ENCODE data around the gene CD79A.

Gene CD79A

GRCh38 chr19:41924151-41925145, 47.4 kb downstream of the CD79A start:
- Mint-ChIP-seq H3K27ac (ENCODE audit: low read depth) (no peak overlapping the region), H3K36me3 (ENCODE audit: insufficient read depth) (peaks cover 6% of the 10 kb centered on the region), H3K9me3 (no peaks in the 10 kb centered on the region), H3K4me3 (no peak overlapping the region), H3K27me3 (peaks cover 27% of the 10 kb centered on the region), H3K4me1 (peaks cover 20% of the 10 kb centered on the region)
- ATAC-seq (replicated peaks; ENCODE audit: extremely low read depth, poor library complexity, severe bottlenecking) (no peak), DNase-seq (ENCODE audit: low spot score in 2 of 2) (no peak)

DNA sequence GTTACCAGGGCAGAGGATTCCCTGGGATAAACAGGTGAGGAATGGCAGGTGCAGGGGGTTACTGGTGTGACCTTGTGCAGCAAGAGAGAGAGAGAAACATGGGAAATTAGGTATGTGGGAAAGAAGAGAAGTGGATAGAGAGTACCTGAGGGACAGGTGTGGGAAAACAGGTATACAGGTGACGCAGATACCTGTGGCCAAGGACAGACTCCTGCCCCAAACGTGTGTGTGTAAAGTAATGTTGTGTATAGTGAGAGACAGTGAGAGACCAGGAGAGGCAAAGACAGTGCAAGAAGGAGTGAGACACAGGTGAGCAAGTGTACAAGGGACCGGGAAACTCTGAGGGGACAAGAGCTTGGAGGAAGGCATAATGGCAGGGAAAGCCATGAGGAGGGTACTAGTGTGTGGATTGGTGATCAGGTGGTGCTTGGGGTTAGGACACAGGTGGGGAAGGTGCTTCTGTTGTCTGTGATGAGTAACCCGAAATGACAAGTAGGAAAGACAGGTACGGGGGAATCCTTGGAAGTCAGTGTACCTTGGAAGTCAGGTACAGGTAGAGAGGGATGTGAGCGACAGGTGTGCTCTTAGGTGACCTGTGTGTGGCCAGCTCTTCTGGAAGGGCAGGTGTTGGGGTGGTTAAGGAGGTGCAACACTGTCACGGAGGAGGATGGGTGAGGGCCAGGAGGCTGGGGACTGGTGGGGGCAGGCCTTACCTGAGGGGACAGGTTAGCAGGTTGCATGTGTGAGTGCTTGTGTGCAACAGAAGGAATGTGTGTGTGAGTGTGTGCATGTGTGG, 48.3 kb downstream of the CD79A start:
- ATAC-seq (replicated peaks; ENCODE audit: extremely low read depth, poor library complexity, severe bottlenecking) (no peak), DNase-seq (ENCODE audit: low spot score in 2 of 2) (no peak)
- Mint-ChIP-seq H3K36me3 (ENCODE audit: insufficient read depth) (peaks cover 6% of the 10 kb centered on the region), H3K4me3 (no peak overlapping the region), H3K4me1 (peaks cover 26% of the 10 kb centered on the region), H3K27ac (ENCODE audit: low read depth) (no peak overlapping the region), H3K9me3 (no peaks in the 10 kb centered on the region), H3K27me3 (peaks cover 27% of the 10 kb centered on the region)

DNA sequence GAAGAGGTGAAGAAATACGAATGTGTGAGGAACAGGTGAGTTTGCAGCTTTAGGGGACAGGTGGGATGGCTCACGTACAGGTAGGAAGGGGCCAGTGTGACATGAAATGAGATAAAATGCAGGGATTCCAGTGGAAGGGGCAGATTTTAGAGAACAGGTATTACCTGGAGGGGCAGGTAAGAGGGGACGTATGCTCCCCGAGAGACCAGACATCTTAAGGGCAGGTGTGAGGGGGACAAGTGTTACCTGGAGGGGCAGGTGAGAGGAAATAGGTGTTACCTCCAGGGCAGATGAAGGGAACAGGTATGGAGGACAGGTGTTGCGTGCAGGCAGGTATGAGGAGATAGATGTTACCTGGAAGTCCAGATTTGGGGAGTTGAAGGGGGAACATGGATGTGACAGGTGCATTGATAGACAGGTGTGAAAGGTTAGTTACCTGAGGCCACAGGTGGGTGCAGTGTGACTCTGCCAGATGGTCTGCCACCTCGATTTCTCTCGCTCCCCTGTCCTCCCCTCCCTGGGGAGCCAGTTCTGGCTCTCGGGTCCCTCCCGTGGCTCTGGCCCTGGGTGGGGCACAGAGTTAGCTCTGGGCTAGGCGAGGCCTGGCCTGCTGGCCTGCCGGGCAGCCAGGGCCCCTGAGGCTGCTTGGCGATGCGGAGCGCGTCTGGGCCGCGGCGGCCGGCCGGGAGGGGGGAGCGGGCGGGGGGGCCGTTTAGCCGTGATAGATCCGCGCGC, 49.1 kb downstream of the CD79A start:
- Mint-ChIP-seq H3K36me3 (ENCODE audit: insufficient read depth) (peaks cover 6% of the 10 kb centered on the region), H3K27me3 (peaks cover 25% of the 10 kb centered on the region), H3K9me3 (no peaks in the 10 kb centered on the region), H3K27ac (ENCODE audit: low read depth) (no peak overlapping the region), H3K4me3 (no peak overlapping the region), H3K4me1 (peaks cover 29% of the 10 kb centered on the region)
- no peak for DNase-seq (ENCODE audit: low spot score in 2 of 2)
- ATAC-seq (replicated peaks; ENCODE audit: extremely low read depth, poor library complexity, severe bottlenecking): no peak

- peaks cover 6% of the 10 kb centered on the region for H3K36me3 Mint-ChIP-seq (ENCODE audit: insufficient read depth)
- no peak for ATAC-seq (replicated peaks; ENCODE audit: extremely low read depth, poor library complexity, severe bottlenecking)
- DNase-seq (ENCODE audit: low spot score in 2 of 2): no peak
- no peaks in the 10 kb centered on the region for H3K9me3 Mint-ChIP-seq
- H3K4me3 Mint-ChIP-seq: no peak overlapping the region
- no peak overlapping the region for H3K27ac Mint-ChIP-seq (ENCODE audit: low read depth)
- H3K4me1 Mint-ChIP-seq: peaks cover 29% of the 10 kb centered on the region
- peaks cover 17% of the 10 kb centered on the region for H3K27me3 Mint-ChIP-seq
Observed at GRCh38 chr19:41926763-41927496, 49.9 kb downstream of the CD79A start.

GRCh38 chr19:41927497-41928192, 50.6 kb downstream of the CD79A start:
- DNase-seq (ENCODE audit: low spot score in 2 of 2) (no peak), ATAC-seq (replicated peaks; ENCODE audit: extremely low read depth, poor library complexity, severe bottlenecking) (no peak)
- Mint-ChIP-seq H3K9me3 (no peaks in the 10 kb centered on the region), H3K4me1 (peaks cover 27% of the 10 kb centered on the region), H3K27me3 (peaks cover 10% of the 10 kb centered on the region), H3K4me3 (no peak overlapping the region), H3K36me3 (ENCODE audit: insufficient read depth) (peaks cover 6% of the 10 kb centered on the region), H3K27ac (ENCODE audit: low read depth) (no peak overlapping the region)

DNA sequence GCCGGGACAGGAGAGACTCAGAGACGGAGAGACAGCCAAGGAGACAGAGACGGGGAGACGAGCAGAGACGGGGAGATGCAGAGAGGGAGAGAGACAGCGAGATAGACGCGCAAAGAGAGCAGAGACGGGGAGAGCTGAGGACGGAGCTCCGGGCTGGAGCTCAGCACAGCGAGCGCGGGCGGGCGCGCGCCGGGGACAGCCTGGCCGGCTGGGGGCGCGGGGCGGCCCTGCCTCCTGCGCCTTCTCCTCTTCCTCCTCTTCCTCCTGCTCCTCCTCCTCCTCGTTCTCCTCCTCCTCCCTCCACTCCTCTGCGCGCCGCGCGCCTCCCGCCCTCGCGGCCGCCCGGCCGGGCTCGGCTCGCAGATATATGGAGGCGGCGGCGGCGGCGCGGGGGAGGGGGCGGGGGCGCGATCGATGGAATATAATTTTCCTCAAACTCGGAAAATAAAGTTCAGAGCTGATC, 51.2 kb downstream of the CD79A start, which contains the start of gene ERFL:
Gene ERFL, minus strand, starts transcription at position 229 of the 463 bp plus-strand sequence. CDS start 15,530 bp downstream, outside the sequence.
- Mint-ChIP-seq H3K27me3 (peaks cover 5% of the 10 kb centered on the region), H3K36me3 (ENCODE audit: insufficient read depth) (peaks cover 6% of the 10 kb centered on the region), H3K4me3 (no peak within 1 kb of the TSS), H3K4me1 (peaks cover 27% of the 10 kb centered on the region), H3K9me3 (no peaks in the 10 kb centered on the region), H3K27ac (ENCODE audit: low read depth) (peak within 1 kb of the TSS; percentile 22)
- DNase-seq (ENCODE audit: low spot score in 2 of 2) (no peak), ATAC-seq (replicated peaks; ENCODE audit: extremely low read depth, poor library complexity, severe bottlenecking) (peak; percentile 31)

DNA sequence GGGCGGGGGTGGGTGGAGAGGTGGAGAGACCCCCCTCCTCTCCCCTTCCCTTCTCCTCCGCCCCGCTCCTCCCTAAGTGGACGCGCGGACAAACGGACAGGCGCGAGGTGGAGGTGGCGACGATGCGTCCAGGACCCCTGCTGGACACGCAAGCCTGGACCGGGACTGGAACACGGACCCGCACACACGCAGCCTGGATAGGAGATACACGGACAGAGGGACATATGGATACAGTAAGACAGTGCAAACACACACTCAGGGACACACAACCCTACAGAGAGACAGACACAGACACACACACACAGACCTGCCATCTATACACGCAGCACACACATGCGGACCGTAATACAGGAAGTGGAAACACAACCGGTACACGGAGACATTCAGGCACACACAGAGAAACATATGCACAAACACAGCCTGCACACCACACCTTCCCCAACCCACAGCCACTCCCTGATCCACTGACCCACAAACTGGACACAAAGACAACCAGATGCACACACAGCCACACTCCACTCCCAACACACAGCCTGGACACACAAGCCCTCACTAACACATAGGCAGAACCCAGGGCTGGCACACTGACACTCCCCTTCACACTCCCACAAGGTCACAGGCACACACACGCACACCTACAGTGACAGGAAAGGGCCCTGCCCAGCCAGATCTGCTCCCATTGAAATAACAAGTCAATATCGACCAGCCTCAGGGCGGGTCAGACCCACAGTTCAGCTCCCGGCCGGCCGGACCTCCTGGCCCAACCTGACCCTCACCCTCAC, 51.9 kb downstream of the CD79A start:
- Mint-ChIP-seq H3K27ac (ENCODE audit: low read depth) (peak overlapping the region; percentile 22), H3K36me3 (ENCODE audit: insufficient read depth) (peaks cover 9% of the 10 kb centered on the region), H3K27me3 (no peaks in the 10 kb centered on the region), H3K4me3 (no peak overlapping the region), H3K4me1 (peaks cover 31% of the 10 kb centered on the region), H3K9me3 (no peaks in the 10 kb centered on the region)
- DNase-seq (ENCODE audit: low spot score in 2 of 2) (no peak), ATAC-seq (replicated peaks; ENCODE audit: extremely low read depth, poor library complexity, severe bottlenecking) (peak; percentile 66)

- H3K4me1 Mint-ChIP-seq: peaks cover 38% of the 10 kb centered on the region
- H3K4me3 Mint-ChIP-seq: no peak overlapping the region
- H3K27ac Mint-ChIP-seq (ENCODE audit: low read depth): peak overlapping the region; percentile 22
- ATAC-seq (replicated peaks; ENCODE audit: extremely low read depth, poor library complexity, severe bottlenecking) (no peak), DNase-seq (ENCODE audit: low spot score in 2 of 2) (no peak)
- H3K36me3 Mint-ChIP-seq (ENCODE audit: insufficient read depth): peaks cover 13% of the 10 kb centered on the region
- no peaks in the 10 kb centered on the region for H3K9me3 Mint-ChIP-seq
- peaks cover 2% of the 10 kb centered on the region for H3K27me3 Mint-ChIP-seq
Observed at GRCh38 chr19:41929536-41930071, 52.5 kb downstream of the CD79A start.

GRCh38 chr19:41930322-41930722, 53.2 kb downstream of the CD79A start:
- Mint-ChIP-seq H3K9me3 (no peaks in the 10 kb centered on the region), H3K27me3 (peaks cover 9% of the 10 kb centered on the region), H3K36me3 (ENCODE audit: insufficient read depth) (peaks cover 15% of the 10 kb centered on the region), H3K4me1 (peaks cover 45% of the 10 kb centered on the region), H3K27ac (ENCODE audit: low read depth) (no peak overlapping the region), H3K4me3 (no peak overlapping the region)
- DNase-seq (ENCODE audit: low spot score in 2 of 2) (no peak), ATAC-seq (replicated peaks; ENCODE audit: extremely low read depth, poor library complexity, severe bottlenecking) (no peak)
